Hepatocyte (in vitro differentiated cells): ENCODE results near the gene CHRNB1. TPM values are rescaled to one million over a fixed set of nuclear protein-coding genes. Genes with fewer than 3 reads are reported as not detected.
A peak's percentile ranks its signal among the peaks of the same experiment; 100 is the strongest.
"Not testable (repeated sequence)": the region's sequence is repeated elsewhere in the genome, so short reads cannot be mapped to it uniquely, and the experiment has no call there.

ENCODE experiments used
- DNase-seq: peaks from one replicate; pipeline ENCODE4 v3.0.0-alpha.2; 2016; ENCODE audit warnings: low spot score
- H2AFZ ChIP-seq: fragments of 200-600 bp; sonication (generic); 2 replicates; pipeline ENCODE4 v1.6.0; 2016; ENCODE audit warnings: antibody characterized with exemption, mild to moderate bottlenecking
- H3K27ac ChIP-seq: fragments of 200-600 bp; sonication (generic); 2 replicates; pipeline ENCODE4 v1.5.1; 2016; ENCODE audit warnings: mild to moderate bottlenecking
- H3K27me3 ChIP-seq: fragments of 200-600 bp; sonication (generic); 2 replicates; pipeline ENCODE4 v1.6.1; 2016
- H3K36me3 ChIP-seq: fragments of 200-600 bp; sonication (generic); replicated peaks from 2 replicates; pipeline ENCODE4 v1.5.1; 2016; ENCODE audit warnings: low read depth; ENCODE audit not compliant: insufficient read depth
- H3K4me1 ChIP-seq: fragments of 200-600 bp; sonication (generic); 2 replicates; pipeline ENCODE4 v1.5.1; 2016; ENCODE audit warnings: mild to moderate bottlenecking, moderate library complexity; ENCODE audit not compliant: insufficient read depth
- H3K4me2 ChIP-seq: fragments of 200-600 bp; sonication (generic); 2 replicates; pipeline ENCODE4 v1.6.0; 2016
- H3K4me3 ChIP-seq: fragments of 200-600 bp; sonication (generic); 2 replicates; pipeline ENCODE4 v1.5.1; 2016; ENCODE audit warnings: mild to moderate bottlenecking
- H3K79me2 ChIP-seq: fragments of 200-600 bp; sonication (generic); 2 replicates; pipeline ENCODE4 v1.6.0; 2017; ENCODE audit warnings: mild to moderate bottlenecking
- H3K9me2 ChIP-seq: fragments of 200-600 bp; sonication (generic); replicated peaks from 2 replicates; pipeline ENCODE4 v1.6.0; 2017; ENCODE audit warnings: mild to moderate bottlenecking; ENCODE audit not compliant: insufficient read depth
- H3K9me3 ChIP-seq: fragments of 200-600 bp; sonication (generic); 2 replicates; pipeline ENCODE4 v1.5.1; 2016; ENCODE audit warnings: low read depth, mild to moderate bottlenecking
- H4K20me1 ChIP-seq: fragments of 200-600 bp; sonication (generic); 2 replicates; pipeline ENCODE4 v1.6.0; 2016; ENCODE audit warnings: mild to moderate bottlenecking; ENCODE audit not compliant: insufficient read depth, poor library complexity, severe bottlenecking
- EZH2 ChIP-seq: fragments of 200-600 bp; sonication (generic); IDR thresholded peaks from 2 replicates; pipeline ENCODE4 v1.6.1; 2016; ENCODE audit warnings: antibody characterized with exemption, mild to moderate bottlenecking, borderline replicate concordance
- EZH2phosphoT487 ChIP-seq: fragments of 200-600 bp; sonication (generic); IDR thresholded peaks from one replicate; pipeline ENCODE4 v1.6.1; 2018; ENCODE audit warnings: antibody characterized with exemption, mild to moderate bottlenecking, low read depth, moderate library complexity; ENCODE audit not compliant: unreplicated experiment, severe bottlenecking
- WGBS: methylation state at CpG from one replicate; pipeline ENCODE4 v1.1.6; 2016; ENCODE audit warnings: low lambda C conversion rate; ENCODE audit errors: missing lambda C conversion rate; 5-methylcytosine and 5-hydroxymethylcytosine counted together
- polyA plus RNA-seq: library from polyadenylated mRNA; unstranded; fragments of >200 nt; fragmentation: Nextera tagmentation; extraction: Ambion mirVana; gene quantifications from 2 replicates; pipeline ENCODE4 v1.2.1, GENCODE V29; 2016
- total RNA-seq: library from RNA; depleted of rRNA; stranded (reverse); fragments of >200 nt; gene quantifications from 2 replicates; pipeline ENCODE4 v1.2.3, GENCODE V29; 2014
- TF ChIP-seq, protein P1 (sequence below): fragments of 200-600 bp; sonication (generic); IDR thresholded peaks from 2 replicates; pipeline ENCODE4 v1.5.1; 2016; ENCODE audit warnings: antibody characterized with exemption, mild to moderate bottlenecking; ENCODE audit not compliant: poor library complexity

The CHRNB1 gene
- total and polyA plus RNA-seq, 2 experiments from 2014 or later = 10.9 to 17.5 TPM

GRCh38 chr17:7468804-7469389, 24.0 kb downstream of the CHRNB1 start:
- TF ChIP-seq EZH2 = no peak
- no peak for TF ChIP-seq EZH2phosphoT487
- TF ChIP-seq, protein P1, sequence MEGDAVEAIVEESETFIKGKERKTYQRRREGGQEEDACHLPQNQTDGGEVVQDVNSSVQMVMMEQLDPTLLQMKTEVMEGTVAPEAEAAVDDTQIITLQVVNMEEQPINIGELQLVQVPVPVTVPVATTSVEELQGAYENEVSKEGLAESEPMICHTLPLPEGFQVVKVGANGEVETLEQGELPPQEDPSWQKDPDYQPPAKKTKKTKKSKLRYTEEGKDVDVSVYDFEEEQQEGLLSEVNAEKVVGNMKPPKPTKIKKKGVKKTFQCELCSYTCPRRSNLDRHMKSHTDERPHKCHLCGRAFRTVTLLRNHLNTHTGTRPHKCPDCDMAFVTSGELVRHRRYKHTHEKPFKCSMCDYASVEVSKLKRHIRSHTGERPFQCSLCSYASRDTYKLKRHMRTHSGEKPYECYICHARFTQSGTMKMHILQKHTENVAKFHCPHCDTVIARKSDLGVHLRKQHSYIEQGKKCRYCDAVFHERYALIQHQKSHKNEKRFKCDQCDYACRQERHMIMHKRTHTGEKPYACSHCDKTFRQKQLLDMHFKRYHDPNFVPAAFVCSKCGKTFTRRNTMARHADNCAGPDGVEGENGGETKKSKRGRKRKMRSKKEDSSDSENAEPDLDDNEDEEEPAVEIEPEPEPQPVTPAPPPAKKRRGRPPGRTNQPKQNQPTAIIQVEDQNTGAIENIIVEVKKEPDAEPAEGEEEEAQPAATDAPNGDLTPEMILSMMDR = no peak
- no peaks in the 10 kb centered on the region for H3K4me1 ChIP-seq
- peaks cover 58% of the 10 kb centered on the region for H4K20me1 ChIP-seq

DNA sequence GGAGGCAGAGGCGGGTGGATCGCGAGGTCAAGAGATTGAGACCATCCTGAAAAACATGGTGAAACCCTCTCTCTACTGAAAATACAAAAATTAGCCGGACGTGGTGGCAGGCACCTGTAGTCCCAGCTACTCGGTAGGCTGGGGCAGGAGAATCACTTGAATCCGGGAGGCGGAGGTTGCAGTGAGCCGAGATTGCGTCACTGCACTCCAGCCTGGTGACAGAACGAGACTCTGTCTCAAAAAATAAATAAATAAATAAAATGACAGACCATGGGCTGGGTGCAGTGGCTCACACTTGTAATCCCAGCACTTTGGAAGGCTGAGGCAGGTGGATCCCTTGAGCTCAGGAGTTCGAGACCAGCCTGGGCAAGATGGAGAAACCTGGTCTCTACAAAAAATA, 25.0 kb downstream of the CHRNB1 start:
- not testable (repeated sequence) for H3K4me1 ChIP-seq, H3K27ac ChIP-seq, H3K4me2 ChIP-seq, H3K9me3 ChIP-seq, H2AFZ ChIP-seq, H3K27me3 ChIP-seq, DNase-seq, H3K36me3 ChIP-seq, H3K9me2 ChIP-seq, H3K4me3 ChIP-seq
- H3K79me2 ChIP-seq = peaks cover 86% of the 10 kb centered on the region
- H4K20me1 ChIP-seq = peaks cover 67% of the 10 kb centered on the region
- WGBS = 95% methylated on average over 12 of the region's 12 CpGs

More at GRCh38 chr17:7468804-7469389, 24.0 kb downstream of the CHRNB1 start:
- Histone ChIP-seq H3K27me3 (no peaks in the 10 kb centered on the region), H3K36me3 (no peaks in the 10 kb centered on the region), H3K4me3 (no peak overlapping the region), H2AFZ (no peak overlapping the region), H3K27ac (peak overlapping the region; percentile 20), H3K4me2 (no peak overlapping the region), H3K9me2 (no peaks in the 10 kb centered on the region), H3K79me2 (peaks cover 76% of the 10 kb centered on the region), H3K9me3 (no peaks in the 10 kb centered on the region)
- WGBS = 66% methylated on average over 12 of the region's 12 CpGs
- no peak for DNase-seq

GRCh38 chr17:7470457-7470973, 25.7 kb downstream of the CHRNB1 start:
- not testable (repeated sequence) for H3K9me2 ChIP-seq, H3K27ac ChIP-seq, H3K4me2 ChIP-seq, DNase-seq, H3K4me3 ChIP-seq, H3K36me3 ChIP-seq, H2AFZ ChIP-seq, H3K9me3 ChIP-seq, H3K27me3 ChIP-seq
- peaks cover 92% of the 10 kb centered on the region for H3K79me2 ChIP-seq
- peaks cover 10% of the 10 kb centered on the region for H3K4me1 ChIP-seq
- WGBS = 92% methylated on average over 8 of the region's 8 CpGs
- H4K20me1 ChIP-seq = peaks cover 73% of the 10 kb centered on the region

DNA sequence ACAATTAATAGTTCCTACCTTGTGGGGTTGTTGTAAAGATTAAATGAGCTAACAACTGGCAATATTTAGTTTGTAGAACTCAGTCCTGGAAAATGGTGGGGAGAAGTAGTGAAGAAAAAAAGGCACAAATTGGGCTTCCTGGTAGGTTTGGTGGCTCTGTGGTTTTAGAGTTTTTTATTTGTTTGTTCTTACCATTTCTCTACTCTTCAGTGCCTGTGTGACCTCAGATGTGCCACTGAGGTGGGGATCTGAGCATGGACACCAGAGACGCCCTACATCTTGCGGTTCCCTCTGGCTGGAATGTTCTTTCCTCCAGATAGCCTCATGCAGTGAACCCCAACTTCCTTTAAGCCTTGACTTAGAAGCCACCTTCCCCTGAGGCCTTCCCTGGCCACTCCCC, 26.9 kb downstream of the CHRNB1 start:
- Histone ChIP-seq H3K27me3 (no peaks in the 10 kb centered on the region), H3K9me3 (no peaks in the 10 kb centered on the region), H4K20me1 (peaks cover 81% of the 10 kb centered on the region), H3K9me2 (no peaks in the 10 kb centered on the region), H3K27ac (peak overlapping the region; percentile 13), H3K79me2 (peaks cover 98% of the 10 kb centered on the region), H3K4me3 (no peak overlapping the region), H3K4me2 (no peak overlapping the region), H2AFZ (no peak overlapping the region), H3K4me1 (peaks cover 22% of the 10 kb centered on the region), H3K36me3 (no peaks in the 10 kb centered on the region)
- 94% methylated on average over 2 of the region's 2 CpGs for WGBS
- TF ChIP-seq EZH2 = no peak
- TF ChIP-seq, protein P1 = no peak
- TF ChIP-seq EZH2phosphoT487 = no peak
- no peak for DNase-seq

- peaks cover 91% of the 10 kb centered on the region for H3K79me2 ChIP-seq
- H3K27ac ChIP-seq = peak overlapping the region; percentile 100
- H3K4me1 ChIP-seq = peaks cover 26% of the 10 kb centered on the region
- not testable (repeated sequence) for H3K4me3 ChIP-seq, H3K9me2 ChIP-seq, H3K9me3 ChIP-seq, H2AFZ ChIP-seq, DNase-seq, H3K27me3 ChIP-seq, H3K36me3 ChIP-seq
- H3K4me2 ChIP-seq = peak overlapping the region; percentile 94
- 78% methylated on average over 8 of the region's 8 CpGs for WGBS
- H4K20me1 ChIP-seq = peaks cover 52% of the 10 kb centered on the region
Observed at GRCh38 chr17:7474767-7475166, 29.9 kb downstream of the CHRNB1 start.
